T-helper 2 cell treated with Interferon-gamma antibody and Interleukin-4, amounts not matched to agents 5 μg/mL and 100 μg/mL, for 36 hours (primary cell): ENCODE data around the gene GNA14.
"Not testable (repeated sequence)": the region's sequence is repeated elsewhere in the genome, so short reads cannot be mapped to it uniquely, and the experiment has no call there.

Source experiments
- DNase-seq: peaks from one replicate; pipeline ENCODE4 v3.0.0; 2021; ENCODE audit warnings: low spot score
- H3K27ac Mint-ChIP-seq: one replicate; pipeline ENCODE4 v1.8.0; 2021; ENCODE audit warnings: mild to moderate bottlenecking, mixed read lengths
- H3K27me3 Mint-ChIP-seq: one replicate; pipeline ENCODE4 v1.8.0; 2021; ENCODE audit warnings: low read depth, mixed read lengths
- H3K36me3 Mint-ChIP-seq: one replicate; pipeline ENCODE4 v1.8.0; 2021; ENCODE audit warnings: low read depth, mixed read lengths
- H3K4me1 Mint-ChIP-seq: one replicate; pipeline ENCODE4 v1.8.0; 2021; ENCODE audit warnings: low read depth, mixed read lengths
- H3K4me3 Mint-ChIP-seq: one replicate; pipeline ENCODE4 v1.8.0; 2022; ENCODE audit warnings: mild to moderate bottlenecking, moderate library complexity, mixed read lengths
- H3K9me3 Mint-ChIP-seq: one replicate; pipeline ENCODE4 v1.8.0; 2021; ENCODE audit warnings: mixed read lengths

GNA14 gene

GRCh38 chr9:77588271-77588937, 59.7 kb downstream of the GNA14 start:
- H3K9me3 Mint-ChIP-seq = no peaks in the 10 kb centered on the region
- peak overlapping the region; percentile 53 for H3K27ac Mint-ChIP-seq
- H3K4me1 Mint-ChIP-seq = peaks cover 16% of the 10 kb centered on the region
- peaks cover 6% of the 10 kb centered on the region for H3K27me3 Mint-ChIP-seq
- DNase-seq = no peak
- H3K36me3 Mint-ChIP-seq = no peaks in the 10 kb centered on the region
- H3K4me3 Mint-ChIP-seq = peak overlapping the region; percentile 61

- Mint-ChIP-seq H3K27me3 (peaks cover 6% of the 10 kb centered on the region), H3K36me3 (no peaks in the 10 kb centered on the region), H3K9me3 (no peaks in the 10 kb centered on the region), H3K4me1 (peaks cover 16% of the 10 kb centered on the region), H3K27ac (no peak overlapping the region), H3K4me3 (no peak overlapping the region)
- DNase-seq = no peak
These were observed 60.3 kb downstream of the GNA14 start for GRCh38 chr9:77587851-77588250.

- no peaks in the 10 kb centered on the region for H3K9me3 Mint-ChIP-seq
- no peak overlapping the region for H3K4me3 Mint-ChIP-seq
- H3K27ac Mint-ChIP-seq = no peak overlapping the region
- H3K36me3 Mint-ChIP-seq = no peaks in the 10 kb centered on the region
- DNase-seq = no peak
- H3K27me3 Mint-ChIP-seq = peaks cover 6% of the 10 kb centered on the region
- peaks cover 16% of the 10 kb centered on the region for H3K4me1 Mint-ChIP-seq
These were observed 61.1 kb downstream of the GNA14 start for GRCh38 chr9:77587042-77587441.

GRCh38 chr9:77586591-77586990, 61.5 kb downstream of the GNA14 start:
- H3K36me3 Mint-ChIP-seq = no peaks in the 10 kb centered on the region
- no peaks in the 10 kb centered on the region for H3K9me3 Mint-ChIP-seq
- peaks cover 6% of the 10 kb centered on the region for H3K27me3 Mint-ChIP-seq
- no peak overlapping the region for H3K27ac Mint-ChIP-seq
- H3K4me3 Mint-ChIP-seq = no peak overlapping the region
- H3K4me1 Mint-ChIP-seq = peaks cover 16% of the 10 kb centered on the region
- DNase-seq = no peak

GRCh38 chr9:77585335-77585786, 62.8 kb downstream of the GNA14 start:
- Mint-ChIP-seq H3K36me3 (no peaks in the 10 kb centered on the region), H3K9me3 (no peaks in the 10 kb centered on the region), H3K27me3 (peaks cover 4% of the 10 kb centered on the region), H3K27ac (no peak overlapping the region), H3K4me1 (peaks cover 16% of the 10 kb centered on the region), H3K4me3 (no peak overlapping the region)
- no peak for DNase-seq

GRCh38 chr9:77584927-77585326, 63.2 kb downstream of the GNA14 start:
- not testable (repeated sequence) for DNase-seq, H3K27me3 Mint-ChIP-seq

GRCh38 chr9:77582961-77583576, 65.1 kb downstream of the GNA14 start:
- peaks cover 12% of the 10 kb centered on the region for H3K4me1 Mint-ChIP-seq
- no peak overlapping the region for H3K27ac Mint-ChIP-seq
- H3K36me3 Mint-ChIP-seq = no peaks in the 10 kb centered on the region
- H3K9me3 Mint-ChIP-seq = no peaks in the 10 kb centered on the region
- no peak for DNase-seq
- H3K4me3 Mint-ChIP-seq = no peak overlapping the region
- H3K27me3 Mint-ChIP-seq = peaks cover 1% of the 10 kb centered on the region

More at GRCh38 chr9:77584927-77585326, 63.2 kb downstream of the GNA14 start:
- not testable (repeated sequence) for H3K36me3 Mint-ChIP-seq, H3K27ac Mint-ChIP-seq, H3K9me3 Mint-ChIP-seq, H3K4me3 Mint-ChIP-seq
- H3K4me1 Mint-ChIP-seq = peaks cover 16% of the 10 kb centered on the region

GRCh38 chr9:77582525-77582924, 65.6 kb downstream of the GNA14 start:
- Mint-ChIP-seq H3K9me3 (no peaks in the 10 kb centered on the region), H3K27me3 (no peaks in the 10 kb centered on the region), H3K27ac (no peak overlapping the region), H3K4me1 (peaks cover 8% of the 10 kb centered on the region), H3K36me3 (no peaks in the 10 kb centered on the region), H3K4me3 (no peak overlapping the region)
- DNase-seq = no peak

- H3K27ac Mint-ChIP-seq = no peak overlapping the region
- H3K27me3 Mint-ChIP-seq = peaks cover 3% of the 10 kb centered on the region
- no peak overlapping the region for H3K4me3 Mint-ChIP-seq
- no peak for DNase-seq
- H3K9me3 Mint-ChIP-seq = no peaks in the 10 kb centered on the region
- no peaks in the 10 kb centered on the region for H3K4me1 Mint-ChIP-seq
- no peaks in the 10 kb centered on the region for H3K36me3 Mint-ChIP-seq
These were observed 72.3 kb downstream of the GNA14 start for GRCh38 chr9:77575785-77576184.

GRCh38 chr9:77569335-77569734, 78.8 kb downstream of the GNA14 start:
- no peak overlapping the region for H3K27ac Mint-ChIP-seq
- no peaks in the 10 kb centered on the region for H3K36me3 Mint-ChIP-seq
- H3K4me1 Mint-ChIP-seq = no peaks in the 10 kb centered on the region
- no peak overlapping the region for H3K4me3 Mint-ChIP-seq
- DNase-seq = no peak
- H3K27me3 Mint-ChIP-seq = peaks cover 3% of the 10 kb centered on the region
- no peaks in the 10 kb centered on the region for H3K9me3 Mint-ChIP-seq

GRCh38 chr9:77563174-77563573, 84.9 kb downstream of the GNA14 start:
- Mint-ChIP-seq H3K4me3 (no peak overlapping the region), H3K27me3 (peaks cover 6% of the 10 kb centered on the region), H3K27ac (no peak overlapping the region), H3K36me3 (no peaks in the 10 kb centered on the region), H3K4me1 (no peaks in the 10 kb centered on the region), H3K9me3 (no peaks in the 10 kb centered on the region)
- DNase-seq = no peak

- no peaks in the 10 kb centered on the region for H3K36me3 Mint-ChIP-seq
- no peak overlapping the region for H3K27ac Mint-ChIP-seq
- no peak overlapping the region for H3K4me3 Mint-ChIP-seq
- peaks cover 6% of the 10 kb centered on the region for H3K27me3 Mint-ChIP-seq
- H3K4me1 Mint-ChIP-seq = no peaks in the 10 kb centered on the region
- H3K9me3 Mint-ChIP-seq = no peaks in the 10 kb centered on the region
- DNase-seq = no peak
These were observed 85.9 kb downstream of the GNA14 start for GRCh38 chr9:77562019-77562748.

GRCh38 chr9:77561331-77562018, 86.6 kb downstream of the GNA14 start:
- Mint-ChIP-seq H3K27ac (no peak overlapping the region), H3K4me3 (no peak overlapping the region), H3K9me3 (no peaks in the 10 kb centered on the region), H3K27me3 (peaks cover 10% of the 10 kb centered on the region), H3K36me3 (no peaks in the 10 kb centered on the region), H3K4me1 (no peaks in the 10 kb centered on the region)
- no peak for DNase-seq

GRCh38 chr9:77556396-77556795, 91.7 kb downstream of the GNA14 start:
- DNase-seq = no peak
- H3K27me3 Mint-ChIP-seq = peaks cover 8% of the 10 kb centered on the region

More at GRCh38 chr9:77556396-77556795, 91.7 kb downstream of the GNA14 start:
- Mint-ChIP-seq H3K4me1 (no peaks in the 10 kb centered on the region), H3K4me3 (no peak overlapping the region), H3K9me3 (no peaks in the 10 kb centered on the region), H3K36me3 (no peaks in the 10 kb centered on the region), H3K27ac (no peak overlapping the region)
